Measurements from ENCODE around the gene APBB1IP. TPM values are rescaled to one million over a fixed set of nuclear protein-coding genes. Genes with fewer than 3 reads are reported as not detected.

Gene APBB1IP
- total and polyA plus RNA-seq, 9 of the 15 experiments (the other 6 are each of a cell fraction or from before 2014, with no cell fraction given): 0.03 to 0.11 (median 0.06) TPM; not detected in 4

DNA sequence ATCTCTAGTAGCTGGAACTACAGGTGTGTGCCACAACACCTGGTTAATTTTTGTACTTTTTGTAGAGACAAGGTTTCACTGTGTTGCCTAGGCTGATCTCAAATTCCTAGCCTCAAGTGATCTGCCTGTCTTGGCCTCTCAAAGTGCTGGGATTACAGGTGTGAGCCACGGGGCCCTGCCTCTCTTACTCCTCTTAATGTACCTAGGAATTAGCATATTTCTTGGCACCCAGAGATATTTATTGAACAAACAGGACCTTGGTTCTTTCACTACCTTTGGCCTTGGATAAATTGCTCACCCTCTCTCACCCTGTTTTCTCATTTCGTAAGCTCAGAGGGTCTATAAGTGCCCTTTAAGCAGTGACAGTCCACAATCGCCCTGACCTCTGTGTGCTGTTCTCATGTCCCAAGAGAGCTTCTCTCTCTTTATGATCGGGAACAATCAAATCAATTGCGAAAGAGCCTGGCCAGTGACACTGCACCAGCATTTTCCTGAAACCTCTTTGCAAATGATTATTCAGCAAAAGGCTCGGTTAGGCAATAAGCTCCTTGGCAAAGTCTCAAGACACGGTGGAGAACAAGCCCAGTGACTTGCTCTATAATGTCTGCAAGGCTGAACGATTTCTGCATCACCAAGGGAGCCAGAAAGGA, 117.7 kb downstream of the APBB1IP start (continued):
- TF ChIP-seq, protein P1, sequence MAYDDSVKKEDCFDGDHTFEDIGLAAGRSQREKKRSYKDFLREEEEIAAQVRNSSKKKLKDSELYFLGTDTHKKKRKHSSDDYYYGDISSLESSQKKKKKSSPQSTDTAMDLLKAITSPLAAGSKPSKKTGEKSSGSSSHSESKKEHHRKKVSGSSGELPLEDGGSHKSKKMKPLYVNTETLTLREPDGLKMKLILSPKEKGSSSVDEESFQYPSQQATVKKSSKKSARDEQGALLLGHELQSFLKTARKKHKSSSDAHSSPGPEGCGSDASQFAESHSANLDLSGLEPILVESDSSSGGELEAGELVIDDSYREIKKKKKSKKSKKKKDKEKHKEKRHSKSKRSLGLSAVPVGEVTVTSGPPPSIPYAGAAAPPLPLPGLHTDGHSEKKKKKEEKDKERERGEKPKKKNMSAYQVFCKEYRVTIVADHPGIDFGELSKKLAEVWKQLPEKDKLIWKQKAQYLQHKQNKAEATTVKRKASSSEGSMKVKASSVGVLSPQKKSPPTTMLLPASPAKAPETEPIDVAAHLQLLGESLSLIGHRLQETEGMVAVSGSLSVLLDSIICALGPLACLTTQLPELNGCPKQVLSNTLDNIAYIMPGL (CRISPR knock-in tag; IDR thresholded peaks at IDR 0.05): no peak
- TF ChIP-seq, protein P2, sequence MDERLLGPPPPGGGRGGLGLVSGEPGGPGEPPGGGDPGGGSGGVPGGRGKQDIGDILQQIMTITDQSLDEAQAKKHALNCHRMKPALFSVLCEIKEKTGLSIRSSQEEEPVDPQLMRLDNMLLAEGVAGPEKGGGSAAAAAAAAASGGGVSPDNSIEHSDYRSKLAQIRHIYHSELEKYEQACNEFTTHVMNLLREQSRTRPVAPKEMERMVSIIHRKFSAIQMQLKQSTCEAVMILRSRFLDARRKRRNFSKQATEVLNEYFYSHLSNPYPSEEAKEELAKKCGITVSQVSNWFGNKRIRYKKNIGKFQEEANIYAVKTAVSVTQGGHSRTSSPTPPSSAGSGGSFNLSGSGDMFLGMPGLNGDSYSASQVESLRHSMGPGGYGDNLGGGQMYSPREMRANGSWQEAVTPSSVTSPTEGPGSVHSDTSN (CRISPR knock-in tag; IDR thresholded peaks at IDR 0.05; ENCODE audit: low read depth): no peak
- TF ChIP-seq, protein P2 (tag; conservative IDR thresholded peaks at IDR 0.05; ENCODE audit: low read depth): no peak
- TF ChIP-seq BRCA1 (IDR thresholded peaks at IDR 0.05): no peak
- no peak for TF ChIP-seq BRCA1 (CRISPR knock-in tag; IDR thresholded peaks at IDR 0.05)
- no peak for TF ChIP-seq ZNF778 (CRISPR knock-in tag; IDR thresholded peaks at IDR 0.05)
- no peak for TF ChIP-seq ZNF445 (CRISPR knock-in tag; IDR thresholded peaks at IDR 0.05; ENCODE audit: low read depth)
- no peak for TF ChIP-seq SIRT6 (IDR thresholded peaks at IDR 0.05; ENCODE audit: low read depth, low read length)
- no peak for TF ChIP-seq XRCC3 (IDR thresholded peaks at IDR 0.05)
- TF ChIP-seq ZNF77 (CRISPR knock-in tag; IDR thresholded peaks at IDR 0.05): no peak
- no peak for TF ChIP-seq RBM15 (IDR thresholded peaks at IDR 0.05; ENCODE audit: insufficient read depth, low read length)
- no peak for TF ChIP-seq ZNF184 (CRISPR knock-in tag; IDR thresholded peaks at IDR 0.05)
- no peak for TF ChIP-seq ZNF584 (CRISPR knock-in tag; IDR thresholded peaks at IDR 0.05; ENCODE audit: low read depth)

Data from K562 (cell line).